Lung (tissue), 12 donors: ENCODE results near the gene ARHGDIB. TPM values are rescaled to one million over a fixed set of nuclear protein-coding genes. Genes with fewer than 3 reads are reported as not detected.

Experiments used
- ATAC-seq: fragments of 200-7000 bp; cut with Tn5 transposase; one replicate; pipeline ENCODE4 v1.9.1; 2020; ENCODE audit warnings: moderate number of reproducible peaks; ENCODE audit not compliant: insufficient read depth, low FRiP score
- DNase-seq, 3 donors: peaks; one replicate each; pipeline ENCODE4 v3.0.0-alpha.2; 2013 to 2017
- H3K27ac ChIP-seq, 2 donors: one replicate each; pipeline ENCODE4 v1.5.1; 2013; ENCODE audit warnings: mild to moderate bottlenecking in 2 of 2, moderate library complexity in 2 of 2, control low read depth in 1 of 2, inconsistent platforms in 1 of 2, low read depth in 1 of 2, low read length in 1 of 2
- H3K27me3 ChIP-seq, 3 donors: one replicate each; pipeline ENCODE4 v1.5.1; 2013; ENCODE audit warnings: low read length in 2 of 3; ENCODE audit not compliant: control insufficient read depth in 3 of 3, insufficient read depth in 3 of 3
- H3K36me3 ChIP-seq, 4 donors: one replicate each; pipeline ENCODE4 v1.5.1; 2013; ENCODE audit warnings: low read length in 4 of 4, mild to moderate bottlenecking in 1 of 4, moderate library complexity in 1 of 4; ENCODE audit not compliant: control insufficient read depth in 4 of 4, insufficient read depth in 4 of 4
- H3K4me1 ChIP-seq, 5 donors: one replicate each; pipeline ENCODE4 v1.5.1; 2013; ENCODE audit warnings: low read length in 5 of 5, mild to moderate bottlenecking in 2 of 5, moderate library complexity in 1 of 5; ENCODE audit not compliant: control insufficient read depth in 5 of 5, insufficient read depth in 5 of 5
- H3K4me3 ChIP-seq: one replicate; pipeline ENCODE4 v1.5.1; 2013; ENCODE audit warnings: mild to moderate bottlenecking, control low read depth, moderate library complexity
- H3K9ac ChIP-seq, 2 donors: one replicate each; pipeline ENCODE4 v1.5.1; 2013; ENCODE audit warnings: low read length in 2 of 2, control low read depth in 1 of 2; ENCODE audit not compliant: insufficient read depth in 1 of 2
- H3K9me3 ChIP-seq, 4 donors: one replicate each; pipeline ENCODE4 v1.5.1; 2013; ENCODE audit warnings: low read length in 3 of 4, mild to moderate bottlenecking in 1 of 4, moderate library complexity in 1 of 4; ENCODE audit not compliant: control insufficient read depth in 4 of 4, insufficient read depth in 3 of 4
- WGBS, 2 donors: extraction: QIAGEN DNeasy Blood & Tissue Kit; methylation state at CpG; one replicate each; pipeline ENCODE4 v1.1.7; 2013; 5-methylcytosine and 5-hydroxymethylcytosine counted together
- polyA plus RNA-seq, 2 donors: library from polyadenylated mRNA; stranded (reverse); fragments of 200-250 nt; gene quantifications; one replicate each; pipeline ENCODE4 v1.2.1, GENCODE V29; 2013
- total RNA-seq, 2 donors: library from RNA; depleted of rRNA in 1 of 2; stranded (reverse); fragments of >200 nt in 1 of 2; gene quantifications; one replicate each; pipeline ENCODE4 v1.2.1, GENCODE V29; 2014 to 2021
- TF ChIP-seq, protein P1 (sequence below): IDR thresholded peaks from 2 replicates; pipeline ENCODE4 v1.5.1; 2012; ENCODE audit warnings: mild to moderate bottlenecking; ENCODE audit errors: control extremely low read depth, extremely low read depth
- donor health status: control.
- donor health status: control.
- donor health status: Bipolar disorder and iron deficiency.
- donor health status: healthy.
- donor health status: DM: yes; HTN: yes; CAD: no.

ARHGDIB gene
- total and polyA plus RNA-seq, 4 donors, result 66.5 to 597 (median 259) TPM

DNA sequence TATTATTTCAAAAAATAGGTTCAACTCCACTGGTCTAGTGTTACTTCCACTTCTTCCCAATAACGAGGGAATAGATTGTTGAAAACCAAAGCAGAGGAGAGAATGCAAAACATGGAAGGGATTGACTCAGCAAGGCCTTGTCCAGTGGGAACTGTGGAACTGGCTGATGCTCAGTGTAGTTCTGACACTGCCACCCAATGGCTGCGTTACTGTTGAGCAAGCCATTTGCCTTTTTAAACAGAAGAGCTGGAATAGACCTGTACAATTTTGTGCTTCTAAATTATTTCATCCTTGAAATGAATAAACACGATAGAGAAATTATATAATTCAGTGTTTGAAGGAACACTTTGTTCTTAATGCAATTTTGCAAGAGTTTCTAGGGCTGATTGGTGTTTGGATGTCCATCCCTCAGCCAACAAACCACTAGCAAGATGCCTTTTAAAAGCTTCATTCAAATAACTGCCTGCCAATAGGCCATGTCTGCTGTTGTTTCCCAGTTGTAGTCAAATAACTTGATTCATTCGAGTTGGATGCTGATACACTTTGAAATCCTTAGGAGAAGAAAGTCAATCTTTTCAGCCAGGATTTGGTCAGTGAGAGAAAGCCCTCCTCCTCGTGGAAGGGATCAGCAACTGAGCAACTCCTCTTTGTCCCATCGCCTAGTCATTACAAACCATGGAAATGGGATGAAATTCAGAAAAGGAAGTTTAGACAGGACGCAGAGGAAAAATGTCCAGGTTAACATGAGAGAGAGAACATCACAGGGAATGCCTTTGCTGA is 68.5 kb downstream of the ARHGDIB start:
- H3K4me1 ChIP-seq, result peaks cover 0 to 64% (median 5%) of the 10 kb centered on the region in 5 donors
- no peaks in the 10 kb centered on the region for H3K27me3 ChIP-seq
- H3K4me3 ChIP-seq, result no peak overlapping the region
- H3K9me3 ChIP-seq, result no peaks in the 10 kb centered on the region
- peak overlapping the region; percentile 6 to 64 for H3K27ac ChIP-seq
- TF ChIP-seq, protein P1, sequence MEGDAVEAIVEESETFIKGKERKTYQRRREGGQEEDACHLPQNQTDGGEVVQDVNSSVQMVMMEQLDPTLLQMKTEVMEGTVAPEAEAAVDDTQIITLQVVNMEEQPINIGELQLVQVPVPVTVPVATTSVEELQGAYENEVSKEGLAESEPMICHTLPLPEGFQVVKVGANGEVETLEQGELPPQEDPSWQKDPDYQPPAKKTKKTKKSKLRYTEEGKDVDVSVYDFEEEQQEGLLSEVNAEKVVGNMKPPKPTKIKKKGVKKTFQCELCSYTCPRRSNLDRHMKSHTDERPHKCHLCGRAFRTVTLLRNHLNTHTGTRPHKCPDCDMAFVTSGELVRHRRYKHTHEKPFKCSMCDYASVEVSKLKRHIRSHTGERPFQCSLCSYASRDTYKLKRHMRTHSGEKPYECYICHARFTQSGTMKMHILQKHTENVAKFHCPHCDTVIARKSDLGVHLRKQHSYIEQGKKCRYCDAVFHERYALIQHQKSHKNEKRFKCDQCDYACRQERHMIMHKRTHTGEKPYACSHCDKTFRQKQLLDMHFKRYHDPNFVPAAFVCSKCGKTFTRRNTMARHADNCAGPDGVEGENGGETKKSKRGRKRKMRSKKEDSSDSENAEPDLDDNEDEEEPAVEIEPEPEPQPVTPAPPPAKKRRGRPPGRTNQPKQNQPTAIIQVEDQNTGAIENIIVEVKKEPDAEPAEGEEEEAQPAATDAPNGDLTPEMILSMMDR, result no peak
- H3K36me3 ChIP-seq, result no peaks in the 10 kb centered on the region
- WGBS, 2 donors, result 67 to 77% methylated on average over 7 of the region's 7 CpGs
- no peak overlapping the region for H3K9ac ChIP-seq
- ATAC-seq (peak; percentile 43), DNase-seq (peak in 2 of 3 donors; percentile 21 to 52)

Other genes with a start within 250 kb of the ARHGDIB start
- gene WBP11, start 158.1 kb downstream of the ARHGDIB start, total RNA-seq, result 10 to 100 TPM; 39.5 to 52.8 TPM
- gene WBP11, start 158.1 kb downstream of the ARHGDIB start, polyA plus RNA-seq, result 10 to 100 TPM; 14.8 to 21.6 TPM
- gene C12orf60, start 157.9 kb downstream of the ARHGDIB start, total RNA-seq, result 1 to 10 TPM in 1 of 2 donors, under 1 TPM in 1; 0.55 to 2.4 TPM
- under 1 TPM; 0.71 to 0.87 TPM for gene C12orf60, start 157.9 kb downstream of the ARHGDIB start, polyA plus RNA-seq
- 1 to 10 TPM in 1 of 2 donors, under 1 TPM in 1; 0.80 to 1.3 TPM for gene SMCO3, start 147.4 kb downstream of the ARHGDIB start, total RNA-seq
- under 1 TPM; 0.27 to 0.61 TPM for gene SMCO3, start 147.4 kb downstream of the ARHGDIB start, polyA plus RNA-seq
- gene ART4, start 118.1 kb downstream of the ARHGDIB start, total RNA-seq, result 1 to 10 TPM; 1.1 to 3.1 TPM
- gene ART4, start 118.1 kb downstream of the ARHGDIB start, polyA plus RNA-seq, result under 1 TPM; 0.76 to 0.77 TPM
- gene MGP, start 75.7 kb downstream of the ARHGDIB start, total RNA-seq, result 100 to 1,000 TPM; 175 to 592 TPM
- 100 to 1,000 TPM; 193 to 262 TPM for gene MGP, start 75.7 kb downstream of the ARHGDIB start, polyA plus RNA-seq
- gene ERP27, start 23.1 kb downstream of the ARHGDIB start, total RNA-seq, result 10 to 100 TPM; 13.6 to 64.6 TPM
- gene ERP27, start 23.1 kb downstream of the ARHGDIB start, polyA plus RNA-seq, result 1 to 10 TPM; 1.9 to 7.2 TPM
- under 1 TPM in 1 of 2 donors, not detected in 1; 0.88 TPM for gene PDE6H, start 11.4 kb upstream of the ARHGDIB start, total RNA-seq
- under 1 TPM in 1 of 2 donors, not detected in 1; 0.08 TPM for gene PDE6H, start 11.4 kb upstream of the ARHGDIB start, polyA plus RNA-seq